GM04503 (cell line): Measurements from ENCODE around the gene CCDC71L.

Experiments
- DNase-seq: peaks from one replicate; pipeline ENCODE4 v3.0.0-alpha.2; 2012; ENCODE audit warnings: low read depth

CCDC71L gene

GRCh38 chr7:106659166-106659962 lies 1.6 kb downstream of the CCDC71L start:
- DNase-seq = no peak

DNA sequence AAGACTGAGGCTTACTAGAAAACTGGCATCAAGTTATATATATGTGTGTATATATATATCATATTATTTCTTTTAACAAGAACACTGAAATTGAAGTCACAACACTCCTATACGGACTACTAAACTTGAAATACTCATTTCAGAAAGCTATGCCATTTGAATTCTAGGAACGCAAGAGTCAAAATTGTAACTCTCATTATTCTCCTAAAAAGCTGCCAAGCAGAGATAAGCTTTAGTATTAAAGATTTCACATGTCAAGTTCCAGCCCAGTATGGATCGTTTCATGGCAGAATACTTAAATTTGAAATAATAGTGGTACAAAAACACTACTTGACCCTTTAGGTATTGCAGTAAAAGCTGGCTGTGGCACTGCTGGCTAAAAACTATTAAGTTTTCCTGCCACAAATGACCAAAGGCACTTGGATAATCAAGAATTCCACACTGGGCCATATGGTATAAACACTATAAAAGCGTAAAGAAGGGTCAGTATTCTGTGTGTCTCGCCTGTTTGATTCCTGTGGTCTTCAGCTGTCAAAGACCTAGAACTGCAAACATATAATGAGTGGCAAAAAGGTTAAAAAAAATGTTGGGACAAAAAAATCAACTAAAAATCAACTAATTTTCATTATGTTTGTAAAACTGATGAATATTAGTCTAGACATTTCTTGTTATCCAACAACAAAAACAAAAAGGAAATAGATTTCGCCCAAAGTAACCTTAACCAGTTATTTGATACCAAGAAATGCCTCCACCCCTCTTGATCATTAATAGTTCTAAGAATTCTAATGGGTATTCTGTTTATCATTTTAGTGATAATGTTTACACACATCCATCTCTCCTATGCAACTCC lies 2.4 kb downstream of the CCDC71L start:
- DNase-seq = no peak

- no peak for DNase-seq
Observed at GRCh38 chr7:106657085-106657991, 3.6 kb downstream of the CCDC71L start.

GRCh38 chr7:106655703-106656498 lies 5.1 kb downstream of the CCDC71L start:
- no peak for DNase-seq

GRCh38 chr7:106653488-106653887 lies 7.5 kb downstream of the CCDC71L start:
- DNase-seq = no peak

GRCh38 chr7:106652909-106653308 lies 8.0 kb downstream of the CCDC71L start:
- no peak for DNase-seq

DNA sequence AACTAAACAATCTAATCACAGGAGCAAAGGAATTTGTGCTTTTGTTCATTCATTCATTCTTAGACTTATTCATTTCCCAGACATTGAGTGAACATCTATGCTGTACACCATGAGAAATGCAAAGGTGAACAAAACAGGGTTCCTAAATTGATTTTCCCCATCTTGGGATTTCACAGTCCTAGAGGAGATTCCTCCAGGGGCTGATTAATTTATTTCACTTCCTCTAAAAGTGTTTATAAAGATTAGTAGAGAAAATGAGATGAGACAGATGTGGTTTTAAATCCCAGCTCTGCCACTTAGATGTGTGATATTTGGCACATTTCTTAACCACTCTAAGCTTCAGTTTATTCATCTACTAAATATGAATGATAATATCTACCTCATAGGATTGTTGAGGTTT lies 8.9 kb downstream of the CCDC71L start:
- DNase-seq = no peak

DNA sequence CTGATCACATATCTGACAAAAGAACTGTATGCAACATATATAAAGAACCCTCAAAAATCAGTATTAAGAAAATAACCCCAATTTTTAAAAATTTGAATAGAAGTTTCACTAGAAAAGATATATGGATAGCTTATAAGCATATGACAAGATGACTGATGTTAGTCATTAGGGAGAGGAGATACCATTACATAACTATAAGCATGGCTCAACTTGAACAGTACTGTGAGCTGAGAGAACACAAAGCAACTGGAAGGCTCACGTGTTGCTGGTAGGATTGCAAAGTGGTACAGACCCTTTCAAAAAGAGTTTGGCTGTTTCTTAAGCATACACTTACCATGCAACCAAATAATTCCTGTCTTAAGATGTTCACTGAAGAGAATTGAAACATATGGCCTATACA lies 14.7 kb downstream of the CCDC71L start:
- no peak for DNase-seq

DNA sequence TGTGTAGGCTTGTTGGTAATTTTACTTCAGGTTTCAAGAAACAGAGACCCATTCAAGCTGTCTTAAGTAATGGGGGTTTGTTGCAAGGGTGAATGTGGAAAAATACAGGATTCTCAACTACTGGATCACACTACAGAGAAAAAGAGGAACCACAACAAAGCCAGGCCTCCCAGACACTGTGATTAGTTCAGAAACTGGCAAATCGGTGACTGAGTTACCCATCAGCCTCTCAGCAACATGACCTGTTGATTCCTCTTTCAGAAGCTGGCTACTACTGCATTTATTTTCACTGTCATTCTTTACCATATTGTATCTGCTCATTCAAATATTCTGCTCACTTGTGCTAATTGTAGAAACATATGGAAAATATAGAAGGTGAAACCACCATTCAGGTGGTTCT lies 16.0 kb downstream of the CCDC71L start:
- no peak for DNase-seq

- no peak for DNase-seq
Observed at GRCh38 chr7:106643216-106644000, 17.6 kb downstream of the CCDC71L start.

DNA sequence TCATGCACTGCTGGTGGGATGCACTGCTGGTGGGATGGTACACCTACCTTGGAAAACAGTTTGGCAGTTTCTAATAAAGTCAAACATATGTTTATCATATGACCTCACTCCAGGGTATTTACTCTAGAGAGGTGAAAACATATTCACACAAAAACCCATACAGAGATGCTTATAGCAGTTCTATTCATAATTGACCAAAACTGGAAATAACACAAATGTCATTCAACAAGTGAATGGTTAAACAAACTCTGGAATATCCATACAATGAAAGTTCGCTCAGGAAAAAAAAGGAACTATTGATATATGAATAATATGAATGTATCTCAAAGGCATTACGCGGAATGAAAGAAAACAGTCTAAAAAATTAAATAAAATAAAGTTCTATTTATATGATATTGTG lies 19.5 kb downstream of the CCDC71L start:
- no peak for DNase-seq

DNA sequence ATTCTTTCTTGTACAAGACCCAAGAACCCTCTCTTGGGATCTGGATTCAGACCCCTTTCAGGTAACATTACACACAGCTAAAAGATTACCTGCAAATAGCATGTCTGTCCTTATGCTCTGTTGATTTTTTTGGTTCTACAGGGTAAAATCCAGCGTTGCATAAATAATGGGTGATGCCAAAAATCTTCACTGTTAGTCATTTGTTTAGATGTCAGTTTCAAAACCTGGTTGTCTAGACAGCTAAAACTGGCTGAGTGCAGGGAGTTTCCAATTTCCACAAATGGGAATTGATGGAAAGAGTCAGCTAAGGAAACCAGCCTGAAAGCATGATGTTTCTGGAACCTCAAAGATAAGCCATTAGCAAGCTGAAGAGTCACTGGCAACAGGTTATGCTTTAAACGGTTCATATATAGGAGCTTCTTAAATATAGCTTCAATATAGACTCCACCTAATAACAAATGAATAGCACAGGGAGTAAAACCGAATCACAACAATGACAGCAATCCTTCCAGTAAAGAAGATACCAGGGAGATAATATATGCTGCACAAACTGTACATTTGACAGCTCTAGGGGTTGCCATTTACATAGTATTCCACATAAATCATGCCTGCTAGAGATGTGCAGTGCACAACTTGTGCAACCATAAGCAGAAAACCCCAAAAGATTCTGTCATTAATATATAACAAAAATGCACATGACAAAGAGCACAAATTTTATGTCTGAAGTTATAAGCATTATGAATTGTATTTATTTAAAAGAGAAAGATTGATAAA lies 20.4 kb downstream of the CCDC71L start:
- DNase-seq = no peak

- DNase-seq = no peak
Observed at GRCh38 chr7:106639476-106640334, 21.3 kb downstream of the CCDC71L start.

DNA sequence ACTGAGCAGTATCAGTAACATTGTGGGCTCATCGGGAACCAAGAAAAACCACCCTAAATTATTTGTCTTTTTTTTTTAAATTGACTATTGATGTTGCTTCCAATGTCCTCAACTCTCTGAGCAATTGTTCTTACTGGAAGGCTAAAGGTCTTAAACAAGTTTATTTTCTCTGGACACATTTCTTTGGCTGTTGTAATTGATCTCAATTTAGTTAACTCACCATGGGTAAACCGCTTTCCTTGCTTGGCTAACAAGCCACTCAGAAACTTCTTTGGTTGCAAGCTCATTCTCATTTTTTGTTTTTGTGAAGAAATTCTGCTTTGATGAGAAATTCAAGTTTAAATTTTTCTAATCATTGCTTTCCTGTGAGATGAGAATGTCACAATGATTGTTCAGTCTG lies 25.5 kb downstream of the CCDC71L start:
- no peak for DNase-seq

DNA sequence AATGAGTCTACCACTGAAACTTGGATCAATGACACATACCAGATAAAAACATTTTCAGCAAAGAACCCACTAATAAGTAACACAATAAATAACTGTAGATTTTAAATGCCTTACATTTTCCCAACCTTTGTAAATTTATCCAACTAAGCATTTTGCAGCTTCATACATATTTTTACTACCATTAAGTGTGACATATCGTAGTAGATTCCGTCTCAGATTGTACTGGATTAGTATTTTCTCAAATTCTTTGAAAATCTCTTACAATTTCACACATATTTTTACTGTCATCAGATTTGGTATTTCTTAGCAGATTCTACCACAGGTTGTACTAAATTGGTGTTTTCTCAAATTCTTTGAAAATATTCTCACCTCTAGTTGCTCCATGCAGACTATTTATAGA lies 26.0 kb downstream of the CCDC71L start:
- no peak for DNase-seq

- no peak for DNase-seq
Observed at GRCh38 chr7:106630648-106631047, 30.3 kb downstream of the CCDC71L start.

- DNase-seq = peak; percentile 37
Observed at GRCh38 chr7:106629516-106629915, 31.4 kb downstream of the CCDC71L start.

DNA sequence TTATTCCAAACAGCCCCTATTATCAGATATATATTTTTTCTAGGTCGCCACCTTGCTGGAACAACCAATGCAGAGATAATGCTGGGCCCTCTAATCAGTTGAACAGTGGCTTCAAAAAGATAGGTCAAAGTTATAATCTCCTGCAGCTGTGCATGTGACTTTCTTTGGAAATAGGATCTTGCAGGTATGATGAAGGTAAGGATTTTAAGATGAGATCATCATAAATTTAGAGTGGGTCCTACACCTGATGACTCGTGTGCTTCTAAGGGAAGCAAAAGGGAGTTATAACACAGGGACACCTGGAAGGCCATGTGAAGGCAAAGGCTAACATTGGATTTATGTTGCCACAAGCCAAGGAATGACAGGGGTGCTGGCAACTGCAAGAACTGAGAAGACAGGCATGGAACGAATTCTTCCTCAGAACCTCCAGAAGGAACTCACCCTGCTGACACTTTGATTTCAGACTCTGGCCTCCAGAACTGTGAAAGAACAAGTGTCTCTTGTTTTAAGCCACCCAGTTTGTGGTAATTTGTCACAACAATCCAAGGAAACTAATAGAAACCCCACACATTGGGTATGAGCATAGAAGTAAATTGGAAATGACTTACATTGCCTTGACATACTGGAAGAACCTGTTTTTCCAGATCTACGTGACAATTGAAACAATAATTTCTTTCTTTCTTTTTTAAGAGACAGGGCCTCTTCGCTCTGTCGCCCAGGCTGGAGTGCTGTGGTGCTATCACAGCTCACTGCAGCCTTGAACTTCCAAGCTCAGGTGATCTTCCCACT lies 34.4 kb downstream of the CCDC71L start:
- DNase-seq = no peak
